C4-2B (cell line): ENCODE data around the gene CLK4.

Experiments
- ZFX ChIP-seq: fragments of 450-650 bp; IDR thresholded peaks from 2 replicates; pipeline ENCODE4 v1.6.1; 2017
- TF ChIP-seq, protein P1 (sequence below): fragments of 450-650 bp; conservative IDR thresholded peaks from 2 replicates; pipeline ENCODE4 v1.5.1; 2017; ENCODE audit warnings: mild to moderate bottlenecking

DNA sequence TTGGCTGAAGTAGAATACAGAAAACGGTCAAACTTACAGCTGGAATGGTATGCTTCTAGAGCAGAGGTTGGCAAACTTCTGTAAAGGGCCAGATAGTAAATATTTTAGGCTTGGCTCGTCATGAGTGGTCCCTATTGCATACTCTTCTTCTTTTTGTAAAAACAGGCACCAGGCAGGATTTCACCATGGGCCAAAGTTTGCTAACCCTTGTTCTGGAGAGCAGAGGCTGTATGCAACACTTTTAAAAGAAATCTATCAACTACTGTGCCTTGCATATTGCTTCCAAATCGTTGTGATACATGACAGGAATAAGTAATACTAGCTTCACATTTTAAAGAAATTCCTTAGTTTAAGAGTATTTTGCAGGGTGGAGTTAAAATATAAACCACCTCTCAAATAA lies 21.1 kb downstream of the CLK4 start:
- TF ChIP-seq, protein P1, sequence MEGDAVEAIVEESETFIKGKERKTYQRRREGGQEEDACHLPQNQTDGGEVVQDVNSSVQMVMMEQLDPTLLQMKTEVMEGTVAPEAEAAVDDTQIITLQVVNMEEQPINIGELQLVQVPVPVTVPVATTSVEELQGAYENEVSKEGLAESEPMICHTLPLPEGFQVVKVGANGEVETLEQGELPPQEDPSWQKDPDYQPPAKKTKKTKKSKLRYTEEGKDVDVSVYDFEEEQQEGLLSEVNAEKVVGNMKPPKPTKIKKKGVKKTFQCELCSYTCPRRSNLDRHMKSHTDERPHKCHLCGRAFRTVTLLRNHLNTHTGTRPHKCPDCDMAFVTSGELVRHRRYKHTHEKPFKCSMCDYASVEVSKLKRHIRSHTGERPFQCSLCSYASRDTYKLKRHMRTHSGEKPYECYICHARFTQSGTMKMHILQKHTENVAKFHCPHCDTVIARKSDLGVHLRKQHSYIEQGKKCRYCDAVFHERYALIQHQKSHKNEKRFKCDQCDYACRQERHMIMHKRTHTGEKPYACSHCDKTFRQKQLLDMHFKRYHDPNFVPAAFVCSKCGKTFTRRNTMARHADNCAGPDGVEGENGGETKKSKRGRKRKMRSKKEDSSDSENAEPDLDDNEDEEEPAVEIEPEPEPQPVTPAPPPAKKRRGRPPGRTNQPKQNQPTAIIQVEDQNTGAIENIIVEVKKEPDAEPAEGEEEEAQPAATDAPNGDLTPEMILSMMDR, result no peak
- TF ChIP-seq ZFX, result no peak
